ENCODE data around the gene PAX3. TPM values are rescaled to one million over a fixed set of nuclear protein-coding genes. Genes with fewer than 3 reads are reported as not detected.

Gene PAX3
- total and polyA plus RNA-seq, 9 of the 15 experiments (the other 6 are each of a cell fraction or from before 2014, with no cell fraction given), result not detected

DNA sequence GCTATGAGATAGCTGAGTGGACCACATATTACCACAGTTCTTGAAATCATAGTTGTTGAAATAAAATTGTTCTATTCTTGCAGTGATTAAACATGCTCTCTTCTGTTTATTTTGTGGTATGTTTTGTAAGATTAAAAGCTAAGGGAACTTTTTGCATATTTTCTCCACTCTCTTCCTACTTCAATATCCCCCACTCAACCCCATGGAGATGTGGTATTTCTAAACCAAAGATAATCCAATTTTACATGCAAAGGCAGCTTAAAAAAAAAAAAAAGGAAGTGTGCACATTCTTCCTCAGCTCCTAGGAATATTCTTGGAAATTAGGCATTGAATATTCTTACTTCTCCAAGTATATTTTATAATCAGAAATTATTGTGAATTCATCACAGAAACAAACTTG is 15.0 kb upstream of the PAX3 start:
- intact Hi-C loops (cut with micrococcal nuclease), result no loop called here
- FAIRE-seq (no peak), DNase-seq (ENCODE audit: extremely low read depth in 1 of 4, low spot score in 3 of 4) (no peak), ATAC-seq (no peak)
- Histone ChIP-seq H3K79me2 (ENCODE audit: control insufficient read depth, insufficient read depth, low read length) (no peaks in the 10 kb centered on the region), H3K9me1 (ENCODE audit: control insufficient read depth, insufficient read depth, low read length) (no peaks in the 10 kb centered on the region), H3K27ac (ENCODE audit: extremely low read depth, low read depth, low read length) (no peak overlapping the region), H3K4me2 (ENCODE audit: insufficient read depth, low read length) (no peak overlapping the region), H3K4me1 (replicated peaks in 1 of 2; ENCODE audit: control insufficient read depth in 2 of 2, insufficient read depth in 2 of 2, low read length in 2 of 2) (peaks cover 0 to 4% of the 10 kb centered on the region in 2 experiments; a peak in 2 of 5 replicates), H3K9me3 (replicated peaks; ENCODE audit: control insufficient read depth, insufficient read depth, low read depth, low read length) (no peaks in the 10 kb centered on the region), H3K27me3 (ENCODE audit: control insufficient read depth in 2 of 2, insufficient read depth in 2 of 2, low read length in 2 of 2) (peaks cover 5 to 22% of the 10 kb centered on the region in 2 experiments; a peak in 3 of 5 replicates), H4K20me1 (replicated peaks; ENCODE audit: control insufficient read depth, insufficient read depth, low read length) (no peaks in the 10 kb centered on the region), H3K9ac (ENCODE audit: insufficient read depth in 1 of 2, low read depth in 2 of 2, low read length in 2 of 2) (no peak overlapping the region), H2AFZ (ENCODE audit: low read depth, low read length) (no peak overlapping the region), H3K4me3 (no peak overlapping the region), H3K36me3 (ENCODE audit: control insufficient read depth, insufficient read depth, low read length) (no peaks in the 10 kb centered on the region)
- no TSS peak for BruUV-seq (replicated peaks)
- POLR2A ChIA-PET, result no interaction called here
- TF ChIP-seq TRIM28 (IDR thresholded peaks at IDR 0.05) (no peak), SMARCE1 (IDR thresholded peaks at IDR 0.05) (no peak), MXD1 (CRISPR knock-in tag; IDR thresholded peaks at IDR 0.05; ENCODE audit: borderline replicate concordance, poor library complexity, severe bottlenecking) (no peak)
- TF ChIP-seq, protein P1, sequence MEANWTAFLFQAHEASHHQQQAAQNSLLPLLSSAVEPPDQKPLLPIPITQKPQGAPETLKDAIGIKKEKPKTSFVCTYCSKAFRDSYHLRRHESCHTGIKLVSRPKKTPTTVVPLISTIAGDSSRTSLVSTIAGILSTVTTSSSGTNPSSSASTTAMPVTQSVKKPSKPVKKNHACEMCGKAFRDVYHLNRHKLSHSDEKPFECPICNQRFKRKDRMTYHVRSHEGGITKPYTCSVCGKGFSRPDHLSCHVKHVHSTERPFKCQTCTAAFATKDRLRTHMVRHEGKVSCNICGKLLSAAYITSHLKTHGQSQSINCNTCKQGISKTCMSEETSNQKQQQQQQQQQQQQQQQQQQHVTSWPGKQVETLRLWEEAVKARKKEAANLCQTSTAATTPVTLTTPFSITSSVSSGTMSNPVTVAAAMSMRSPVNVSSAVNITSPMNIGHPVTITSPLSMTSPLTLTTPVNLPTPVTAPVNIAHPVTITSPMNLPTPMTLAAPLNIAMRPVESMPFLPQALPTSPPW (CRISPR knock-in tag; IDR thresholded peaks at IDR 0.05), result no peak
- TF ChIP-seq, protein P2, sequence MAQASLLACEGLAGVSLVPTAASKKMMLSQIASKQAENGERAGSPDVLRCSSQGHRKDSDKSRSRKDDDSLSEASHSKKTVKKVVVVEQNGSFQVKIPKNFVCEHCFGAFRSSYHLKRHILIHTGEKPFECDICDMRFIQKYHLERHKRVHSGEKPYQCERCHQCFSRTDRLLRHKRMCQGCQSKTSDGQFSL (CRISPR knock-in tag; IDR thresholded peaks at IDR 0.05), result no peak
- TF ChIP-seq, protein P2 (tag; IDR thresholded peaks at IDR 0.05), result no peak
- CTCF ChIA-PET (ENCODE audit: low intra/inter-chr PET ratio), result no interaction called here
- in situ Hi-C loops (cut with MboI), result loop anchor here (25.0 kb wide), 1 partner anchor 248 kb away; no protein-coding TSS in a partner anchor
